Subcutaneous preadipocyte (primary cell): ENCODE results near the gene MRPS24. TPM values are rescaled to one million over a fixed set of nuclear protein-coding genes. Genes with fewer than 3 reads are reported as not detected.

ENCODE experiments used
- small RNA-seq: library from RNA; depleted of rRNA; stranded (forward); fragments of <200 nt; gene quantifications from one replicate; pipeline ENCODE3, GENCODE V24; 2012
- total RNA-seq: library from RNA; depleted of rRNA; stranded (reverse); fragments of >200 nt; gene quantifications from 2 replicates; pipeline ENCODE4 v1.2.3, GENCODE V29; 2012

Gene MRPS24
- total RNA-seq = 85.8 and 97.7 TPM in 2 replicates

DNA sequence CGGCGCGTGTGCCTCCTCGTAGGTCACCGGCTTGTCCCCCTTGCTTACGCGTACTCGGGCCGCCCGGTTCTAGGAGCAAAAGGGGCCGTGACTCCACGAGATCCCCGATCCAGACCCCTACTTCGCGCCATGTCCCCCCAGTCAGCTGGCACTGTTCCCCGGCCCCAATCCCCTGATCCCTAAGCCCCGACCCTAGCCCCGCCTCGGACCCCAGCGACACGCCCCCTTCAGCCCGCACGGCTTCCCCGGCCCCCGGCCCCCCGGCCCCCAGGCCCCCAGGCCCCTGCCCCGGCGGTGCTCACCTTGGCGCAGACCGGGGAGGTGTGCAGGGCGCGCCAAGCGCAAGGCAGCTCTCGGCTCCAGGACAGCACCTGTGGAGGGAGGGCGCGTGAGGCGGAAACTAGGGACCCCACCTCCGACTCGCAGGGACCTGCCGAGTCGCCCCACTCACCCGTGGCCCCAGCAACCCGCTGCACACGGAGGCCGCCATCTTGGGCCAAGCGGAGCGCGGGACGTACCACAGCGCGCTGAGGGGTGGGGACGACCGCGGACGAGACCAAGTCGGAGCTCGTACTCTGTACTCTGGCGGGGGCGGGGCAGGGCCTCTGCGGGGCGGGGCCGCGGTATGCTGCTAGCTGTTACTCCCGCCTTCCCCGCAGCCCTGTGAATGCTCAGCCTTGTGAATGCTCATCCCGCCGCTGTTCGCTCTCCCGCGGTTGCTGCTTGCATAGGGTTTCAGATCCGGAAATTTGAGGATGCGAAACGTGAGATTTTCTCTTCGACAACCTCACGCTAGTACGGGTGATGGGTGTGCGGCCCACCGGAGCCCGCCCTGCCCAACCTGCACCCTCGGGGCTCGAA is at the start of gene MRPS24:
TSS of gene MRPS24 (minus strand) at position 512 of the 861 bp plus-strand sequence. CDS start at position 490, 22 bp downstream.

DNA sequence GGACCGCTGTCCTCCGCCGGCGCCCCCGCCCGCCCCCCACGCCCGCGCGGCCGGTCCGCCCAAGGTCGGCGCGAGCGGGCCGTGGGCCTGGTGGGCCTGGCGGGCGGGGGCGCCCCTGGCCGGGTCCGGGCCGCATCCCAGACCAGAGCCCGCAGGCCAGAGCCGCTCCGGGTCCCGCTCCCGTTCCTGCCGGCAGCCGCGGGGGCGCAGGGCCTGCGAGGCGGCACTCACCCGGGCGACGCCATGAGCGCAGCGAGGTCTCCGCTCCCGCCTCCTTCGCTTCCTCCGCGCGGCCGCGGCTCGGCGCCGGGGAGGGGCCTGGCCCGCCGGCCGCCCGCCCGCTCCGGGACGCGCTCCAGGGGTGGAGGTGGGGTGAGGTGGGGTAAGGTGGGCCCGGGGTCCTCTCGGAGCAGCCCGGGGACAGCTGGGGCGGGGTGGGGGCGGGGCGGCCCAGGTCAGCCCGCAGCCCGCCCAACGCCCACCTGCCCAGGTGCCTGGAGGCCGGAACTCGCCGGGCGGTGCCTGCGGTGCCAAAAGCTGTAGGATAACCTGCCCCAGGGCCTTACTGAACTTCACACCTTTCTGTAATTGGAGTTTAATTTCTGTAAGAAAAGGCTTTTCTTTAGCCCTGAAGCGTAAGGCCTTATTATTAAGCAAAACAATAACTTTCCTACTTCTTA is 37.2 kb upstream of the MRPS24 start, which contains the start of gene URGCP:
TSS of gene URGCP (minus strand) at position 266 of the 680 bp plus-strand sequence. CDS start at position 245, 21 bp downstream.

Small RNA genes lying within 50 kb of the gene (small RNA-seq; reads per million reads assigned to genes)
- 0.27 reads per million, percentile 5 among the genes with 10 or more reads in this experiment for gene MRPS24

Other genes starting within 250 kb of the MRPS24 start
- 32.0 and 50.2 TPM in 2 replicates for gene COA1, start 140.0 kb downstream of the MRPS24 start, total RNA-seq
- 30.7 and 32.3 TPM in 2 replicates for gene BLVRA, start 110.8 kb downstream of the MRPS24 start, total RNA-seq
- gene URGCP, start 37.1 kb upstream of the MRPS24 start, total RNA-seq = 23.1 and 26.4 TPM in 2 replicates
- gene UBE2D4, start 56.9 kb upstream of the MRPS24 start, total RNA-seq = 9.4 and 9.6 TPM in 2 replicates
- under 0.01 TPM in 1 of 2 replicates, not detected in the other for gene SPDYE1, start 128.4 kb upstream of the MRPS24 start, total RNA-seq
- gene DBNL, start 175.2 kb upstream of the MRPS24 start, total RNA-seq = 77.2 and 92.3 TPM in 2 replicates
- 0.37 TPM in 1 of 2 replicates, not detected in the other for gene PGAM2, start 196.1 kb upstream of the MRPS24 start, total RNA-seq
- gene POLM, start 213.0 kb upstream of the MRPS24 start, total RNA-seq = 19.8 and 22.1 TPM in 2 replicates
- 66.3 and 81.6 TPM in 2 replicates for gene AEBP1, start 234.8 kb upstream of the MRPS24 start, total RNA-seq